A549 (cell line): ENCODE data around the gene ATP2A3. TPM values are rescaled to one million over a fixed set of nuclear protein-coding genes. Genes with fewer than 3 reads are reported as not detected.

Experiments used
- ATAC-seq, 2 experiments: fragments of 200-7000 bp in 1 of 2; fragments of >200 bp in 1 of 2; cut with Nextera tagmentation in 1 of 2; cut with Tn5 transposase in 1 of 2; 3 replicates each; pipeline versions ENCODE4 v1.8.0 to v1.9.1; 2018 to 2020; ENCODE audit warnings: mild to moderate bottlenecking in 1 of 2, moderate library complexity in 1 of 2
- CTCF ChIA-PET: fragments of 300-600 bp; sonication (Branson Sonifier 250); formaldehyde crosslinking; extraction: SDS; loops from one replicate; lab custom pipeline; 2021; ENCODE audit warnings: antibody characterized with exemption, inconsistent platforms; lab: Yijun Ruan, JAX
- POLR2A ChIA-PET: fragments of 350-600 bp; formaldehyde crosslinking; extraction: SDS; loops from one replicate; lab custom pipeline; 2021; ENCODE audit warnings: antibody characterized with exemption, inconsistent platforms; lab: Yijun Ruan, JAX
- DNase-seq, 2 experiments: peaks; one replicate each; pipeline versions ENCODE4 v3.0.0 to v3.0.0-alpha.2; 2011 to 2016; ENCODE audit warnings: low read depth in 1 of 2, low spot score in 1 of 2
- FAIRE-seq: peaks from 2 replicates; lab custom pipeline; 2011; peaks lifted over from hg19 to GRCh38; lab: Jason Lieb, UNC
- H3K27ac ChIP-seq, 2 experiments: fragments of >200 bp; sonication (Bioruptor Twin); formaldehyde crosslinking; 3 replicates each; pipeline ENCODE4 v1.5.1; 2016 to 2017
- H3K4me1 ChIP-seq: fragments of >200 bp; sonication (Bioruptor Twin); formaldehyde crosslinking; 3 replicates; pipeline ENCODE4 v1.6.1; 2016
- H3K4me2 ChIP-seq: fragments of >200 bp; sonication (Bioruptor Twin); formaldehyde crosslinking; 3 replicates; pipeline ENCODE4 v1.6.1; 2016
- H3K4me3 ChIP-seq: fragments of >200 bp; sonication (Bioruptor Twin); formaldehyde crosslinking; 3 replicates; pipeline ENCODE4 v1.5.1; 2016
- H3K9me3 ChIP-seq: fragments of >200 bp; sonication (Bioruptor Twin); formaldehyde crosslinking; 3 replicates; pipeline ENCODE4 v1.6.1; 2016
- BHLHE40 ChIP-seq: IDR thresholded peaks from 2 replicates; pipeline ENCODE4 v1.6.1; 2012; ENCODE audit warnings: low read depth, low read length, inconsistent platforms
- CBX8 ChIP-seq: fragments of 200-600 bp; sonication (generic); IDR thresholded peaks from 2 replicates; pipeline ENCODE4 v1.6.1; 2016
- EHF ChIP-seq: fragments of 250-450 bp; sonication (Bioruptor Pico); IDR thresholded peaks from 2 replicates; pipeline ENCODE4 v1.5.0; 2020; ENCODE audit warnings: mild to moderate bottlenecking
- EP300 ChIP-seq, 2 experiments: fragments of >200 bp; sonication (Bioruptor Twin); formaldehyde crosslinking; IDR thresholded peaks; 2 replicates in 1 of 2; 3 replicates in 1 of 2; pipeline ENCODE4 v1.6.1; 2016 to 2017
- FOSL2 ChIP-seq, 2 experiments: fragments of 450-650 bp in 1 of 2; fragments of >200 bp in 1 of 2; sonication (Bioruptor Twin) in 1 of 2; formaldehyde crosslinking; IDR thresholded peaks; 2 replicates each; pipeline versions ENCODE4 v1.5.0 to v1.6.1; 2016 to 2020; ENCODE audit warnings: mild to moderate bottlenecking in 1 of 2, moderate library complexity in 1 of 2
- GATA3 ChIP-seq: IDR thresholded peaks from 2 replicates; pipeline ENCODE4 v1.6.1; 2012; ENCODE audit warnings: borderline replicate concordance
- HEYL ChIP-seq: fragments of 250-450 bp; sonication (Bioruptor Pico); IDR thresholded peaks from 2 replicates; pipeline ENCODE4 v1.8.0; 2021; ENCODE audit warnings: mild to moderate bottlenecking, moderate library complexity
- HMGXB4 ChIP-seq: fragments of 250-450 bp; sonication (Bioruptor Pico); IDR thresholded peaks from 2 replicates; pipeline ENCODE4 v1.5.0; 2021; ENCODE audit warnings: mild to moderate bottlenecking, moderate library complexity, borderline replicate concordance
- KDM5A ChIP-seq: fragments of 200-600 bp; sonication (generic); IDR thresholded peaks from 2 replicates; pipeline ENCODE4 v1.6.1; 2016; ENCODE audit warnings: antibody characterized with exemption, mild to moderate bottlenecking
- MAFK ChIP-seq: fragments of 450-650 bp; IDR thresholded peaks from 2 replicates; pipeline ENCODE4 v1.6.1; 2014; ENCODE audit not compliant: partially characterized antibody
- NPAS2 ChIP-seq: fragments of 250-450 bp; sonication (Bioruptor Pico); IDR thresholded peaks from 2 replicates; pipeline ENCODE4 v1.8.0; 2022; ENCODE audit warnings: mild to moderate bottlenecking, moderate library complexity, borderline replicate concordance
- PHF8 ChIP-seq: fragments of 200-600 bp; sonication (generic); IDR thresholded peaks from 2 replicates; pipeline ENCODE4 v1.6.1; 2016; ENCODE audit warnings: low read depth, mild to moderate bottlenecking, antibody characterized with exemption, moderate library complexity, borderline replicate concordance
- SMC3 ChIP-seq: fragments of >200 bp; sonication (Bioruptor Twin); formaldehyde crosslinking; IDR thresholded peaks from 3 replicates; pipeline ENCODE4 v1.6.1; 2018; ENCODE audit warnings: inconsistent platforms
- USF2 ChIP-seq: fragments of 450-650 bp; IDR thresholded peaks from 2 replicates; pipeline ENCODE4 v1.6.1; 2014; ENCODE audit warnings: antibody characterized with exemption
- ZSCAN20 ChIP-seq: fragments of 250-450 bp; sonication (Bioruptor Pico); IDR thresholded peaks from 2 replicates; pipeline ENCODE4 v1.8.0; 2022; ENCODE audit warnings: mild to moderate bottlenecking, moderate library complexity
- whole genome bisulfite sequencing: methylation state at CpG from one replicate; pipeline ENCODE4 v1.1.6; 2017; ENCODE audit errors: missing lambda C conversion rate; 5-methylcytosine and 5-hydroxymethylcytosine counted together
- polyA plus RNA-seq, 4 experiments: library from polyadenylated mRNA; depleted of rRNA in 3 of 4; stranded (reverse); fragments of >200 nt; fragmentation: RNase III in 1 of 4; extraction: RNeasy Plus Mini Kit Qiagen cat#74134 plus additional on column Dnase treatment in 1 of 4; gene quantifications; 2 replicates in 3 of 4; 3 replicates in 1 of 4; pipeline ENCODE4 v1.2.3, GENCODE V29; 2011 to 2017

Gene ATP2A3
- polyA plus RNA-seq, 2 of the 4 experiments (the other 2 are of a cell fraction): 3.1 to 5.5 TPM

- TF ChIP-seq HMGXB4 (CRISPR knock-in tag) (no peak), HEYL (no peak)
- TF ChIP-seq, all 56 proteins: peak for 0
Measured at GRCh38 chr17:3982541-3983017, 18.3 kb upstream of the ATP2A3 start (continued).

GRCh38 chr17:3982113-3982512, 17.9 kb upstream of the ATP2A3 start:
- Histone ChIP-seq H3K9me3 (no peaks in the 10 kb centered on the region), H3K4me3 (no peak overlapping the region), H3K27ac (no peak overlapping the region), H3K4me1 (0 out of 3 replicates have a peak, but pooled peaks cover 4% of the 10 kb centered on the region), H3K4me2 (no peak overlapping the region)
- CTCF ChIA-PET: interaction anchor here (0.6 to 1.9 kb wide), 6 partner anchors 10 to 136 kb away, joined by 3 to 10 read pairs (median 4); partner anchors contain the start of gene NCBP3
- 85% methylated on average over 21 of the region's 21 CpGs for WGBS
- POLR2A ChIA-PET: no interaction called here
- DNase-seq (no peak), FAIRE-seq (no peak), ATAC-seq (0 out of 6 replicates have a peak, but pooled peaks of 1 of the 2 experiments have one; percentile 3)
- no peak for TF ChIP-seq HEYL
- no peak for TF ChIP-seq HMGXB4 (CRISPR knock-in tag)
- no peak for TF ChIP-seq ZSCAN20
- no peak for TF ChIP-seq KDM5A
- TF ChIP-seq EP300 (IDR thresholded peaks at IDR 0.05): no peak
- TF ChIP-seq GATA3: no peak

GRCh38 chr17:3981455-3981854, 17.2 kb upstream of the ATP2A3 start:
- no peak for TF ChIP-seq SMC3
- ATAC-seq: no peak
- Histone ChIP-seq H3K9me3 (no peaks in the 10 kb centered on the region), H3K4me3 (no peak overlapping the region), H3K4me1 (0 out of 3 replicates have a peak, but pooled peaks cover 2% of the 10 kb centered on the region), H3K4me2 (no peak overlapping the region), H3K27ac (no peak overlapping the region)
- ChIA-PET CTCF (interaction anchor here (0.8 to 1.9 kb wide), 2 partner anchors 20 to 181 kb away, joined by 3 to 7 read pairs; no protein-coding TSS in a partner anchor), POLR2A (no interaction called here)
- no peak for FAIRE-seq
- 89% methylated on average over 23 of the region's 23 CpGs for WGBS
- no peak for DNase-seq

GRCh38 chr17:3980381-3981014, 16.3 kb upstream of the ATP2A3 start:
- Histone ChIP-seq H3K4me1 (no peaks in the 10 kb centered on the region), H3K9me3 (no peaks in the 10 kb centered on the region), H3K4me3 (no peak overlapping the region), H3K27ac (no peak overlapping the region), H3K4me2 (no peak overlapping the region)
- ATAC-seq (no peak), FAIRE-seq (no peak), DNase-seq (no peak)
- POLR2A ChIA-PET: no interaction called here
- CTCF ChIA-PET: interaction anchor here (0.5 to 0.9 kb wide), 3 partner anchors 23 to 324 kb away, joined by 3 read pairs; no protein-coding TSS in a partner anchor
- TF ChIP-seq PHF8: no peak
- WGBS: 75% methylated on average over 19 of the region's 19 CpGs

- ATAC-seq (0 out of 6 replicates have a peak, but pooled peaks of 1 of the 2 experiments have one; percentile 10), FAIRE-seq (no peak), DNase-seq (no peak)
- peak; percentile 58 for TF ChIP-seq USF2
- TF ChIP-seq NPAS2 (CRISPR knock-in tag): no peak
- TF ChIP-seq BHLHE40: no peak
- TF ChIP-seq CBX8: no peak
- TF ChIP-seq MAFK: no peak
- TF ChIP-seq PHF8: no peak
- TF ChIP-seq FOSL2 (IDR thresholded peaks at IDR 0.05): no peak
- no peak for TF ChIP-seq FOSL2 (CRISPR knock-in tag; IDR thresholded peaks at IDR 0.05)
- TF ChIP-seq EHF (CRISPR knock-in tag): no peak
- CTCF ChIA-PET: interaction anchor here (0.5 to 1.8 kb wide), 5 partner anchors 13 to 276 kb away, joined by 3 to 7 read pairs (median 3); no protein-coding TSS in a partner anchor
- Histone ChIP-seq H3K27ac (no peak overlapping the region), H3K9me3 (peaks cover 8% of the 10 kb centered on the region), H3K4me3 (no peak overlapping the region), H3K4me1 (no peaks in the 10 kb centered on the region), H3K4me2 (no peak overlapping the region)
- POLR2A ChIA-PET: no interaction called here
- 94% methylated on average over 4 of the region's 4 CpGs for WGBS
Measured at GRCh38 chr17:3979290-3979611, 15.0 kb upstream of the ATP2A3 start.
